Measurements from ENCODE around the gene ETNK1. TPM values are rescaled to one million over a fixed set of nuclear protein-coding genes. Genes with fewer than 3 reads are reported as not detected.

The ETNK1 gene
- total and polyA plus RNA-seq, 2 donors (not counting 1 experiment from before 2014, with no cell fraction given) = 19.4 to 106 TPM

DNA sequence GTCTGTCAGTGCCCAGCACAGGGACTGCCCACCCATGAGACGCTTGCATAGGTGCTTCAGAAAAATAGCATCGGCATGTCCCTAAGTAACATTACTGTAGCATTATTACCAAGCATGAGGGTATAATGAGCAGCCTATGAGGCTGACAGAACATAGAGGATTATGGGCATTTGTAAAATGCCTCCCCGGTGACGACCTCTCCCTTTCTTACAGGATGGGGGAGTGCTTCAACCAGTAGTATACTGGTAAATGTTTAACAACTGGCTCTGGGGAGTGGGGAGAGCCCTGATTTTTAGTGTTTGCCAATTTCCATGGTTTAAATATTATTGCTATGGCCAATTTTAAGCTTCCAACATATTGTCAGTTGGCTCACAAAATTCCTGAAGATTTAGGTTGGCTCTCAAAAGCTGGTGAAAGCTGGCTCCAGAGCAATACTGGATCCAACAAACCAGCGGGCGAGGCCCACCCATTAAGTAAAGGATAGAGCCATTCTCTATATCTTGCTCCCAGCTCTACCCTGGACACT lies 104.5 kb downstream of the ETNK1 start:
- no peaks in the 10 kb centered on the region for H3K36me3 ChIP-seq (replicated peaks in 1 of 2; ENCODE audit: control extremely low read depth in 1 of 2, control insufficient read depth in 1 of 2, extremely low read depth in 1 of 2, insufficient read depth in 2 of 2, low read length in 1 of 2)
- H3K4me1 ChIP-seq (ENCODE audit: control insufficient read depth in 2 of 2, insufficient read depth in 2 of 2, low read length in 2 of 2) = no peaks in the 10 kb centered on the region
- H2AFZ ChIP-seq (ENCODE audit: insufficient read depth, low read depth, low read length, poor library complexity, severe bottlenecking) = no peak overlapping the region
- no peak overlapping the region for H3K4me3 ChIP-seq (ENCODE audit: control extremely low read depth in 1 of 5, extremely low read depth in 1 of 5, insufficient read depth in 1 of 5, low read depth in 2 of 5, low read length in 4 of 5)
- no peaks in the 10 kb centered on the region for H3K9me3 ChIP-seq (ENCODE audit: control extremely low read depth in 1 of 3, control insufficient read depth in 2 of 3, insufficient read depth in 1 of 3, low read length in 2 of 3)
- no peak for TF ChIP-seq EZH2 (IDR thresholded peaks at IDR 0.05; ENCODE audit: borderline replicate concordance, insufficient read depth, low read depth, low read length, poor library complexity, severe bottlenecking)
- TF ChIP-seq, protein P1, sequence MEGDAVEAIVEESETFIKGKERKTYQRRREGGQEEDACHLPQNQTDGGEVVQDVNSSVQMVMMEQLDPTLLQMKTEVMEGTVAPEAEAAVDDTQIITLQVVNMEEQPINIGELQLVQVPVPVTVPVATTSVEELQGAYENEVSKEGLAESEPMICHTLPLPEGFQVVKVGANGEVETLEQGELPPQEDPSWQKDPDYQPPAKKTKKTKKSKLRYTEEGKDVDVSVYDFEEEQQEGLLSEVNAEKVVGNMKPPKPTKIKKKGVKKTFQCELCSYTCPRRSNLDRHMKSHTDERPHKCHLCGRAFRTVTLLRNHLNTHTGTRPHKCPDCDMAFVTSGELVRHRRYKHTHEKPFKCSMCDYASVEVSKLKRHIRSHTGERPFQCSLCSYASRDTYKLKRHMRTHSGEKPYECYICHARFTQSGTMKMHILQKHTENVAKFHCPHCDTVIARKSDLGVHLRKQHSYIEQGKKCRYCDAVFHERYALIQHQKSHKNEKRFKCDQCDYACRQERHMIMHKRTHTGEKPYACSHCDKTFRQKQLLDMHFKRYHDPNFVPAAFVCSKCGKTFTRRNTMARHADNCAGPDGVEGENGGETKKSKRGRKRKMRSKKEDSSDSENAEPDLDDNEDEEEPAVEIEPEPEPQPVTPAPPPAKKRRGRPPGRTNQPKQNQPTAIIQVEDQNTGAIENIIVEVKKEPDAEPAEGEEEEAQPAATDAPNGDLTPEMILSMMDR (IDR thresholded peaks at IDR 0.05) = no peak
- Mint-ChIP-seq H3K27ac (no peak overlapping the region), H3K9me3 (ENCODE audit: insufficient read depth) (no peaks in the 10 kb centered on the region), H3K27me3 (no peaks in the 10 kb centered on the region), H3K4me1 (no peaks in the 10 kb centered on the region), H3K4me3 (no peak overlapping the region)
- ATAC-seq (ENCODE audit: low read depth) (no peak), DNase-seq (no peak)
- ChIA-PET POLR2A (no interaction called here), CTCF (interaction anchor here (1.2 kb wide), 1 partner anchor 55 kb away, joined by 9 read pairs; no protein-coding TSS in a partner anchor)
- no peak overlapping the region for H3K9ac ChIP-seq (ENCODE audit: low read length)
- H3K27ac ChIP-seq (ENCODE audit: low read length in 2 of 2) = no peak overlapping the region
- intact Hi-C loops (cut with micrococcal nuclease) = no loop called here
- no peaks in the 10 kb centered on the region for H3K79me2 ChIP-seq (ENCODE audit: control insufficient read depth, insufficient read depth, low read length)
- H3K4me2 ChIP-seq (replicated peaks; ENCODE audit: low read depth, low read length, poor library complexity, severe bottlenecking) = no peak overlapping the region
- H4K20me1 ChIP-seq (ENCODE audit: control insufficient read depth, insufficient read depth, low read length, poor library complexity, severe bottlenecking) = no peaks in the 10 kb centered on the region
- H3K27me3 ChIP-seq (replicated peaks in 1 of 4; ENCODE audit: control extremely low read depth in 1 of 4, control insufficient read depth in 3 of 4, insufficient read depth in 4 of 4, low read length in 3 of 4) = no peaks in the 10 kb centered on the region
- 100% methylated on average over 1 of the region's 6 CpGs for WGBS (ENCODE audit: insufficient coverage)

DNA sequence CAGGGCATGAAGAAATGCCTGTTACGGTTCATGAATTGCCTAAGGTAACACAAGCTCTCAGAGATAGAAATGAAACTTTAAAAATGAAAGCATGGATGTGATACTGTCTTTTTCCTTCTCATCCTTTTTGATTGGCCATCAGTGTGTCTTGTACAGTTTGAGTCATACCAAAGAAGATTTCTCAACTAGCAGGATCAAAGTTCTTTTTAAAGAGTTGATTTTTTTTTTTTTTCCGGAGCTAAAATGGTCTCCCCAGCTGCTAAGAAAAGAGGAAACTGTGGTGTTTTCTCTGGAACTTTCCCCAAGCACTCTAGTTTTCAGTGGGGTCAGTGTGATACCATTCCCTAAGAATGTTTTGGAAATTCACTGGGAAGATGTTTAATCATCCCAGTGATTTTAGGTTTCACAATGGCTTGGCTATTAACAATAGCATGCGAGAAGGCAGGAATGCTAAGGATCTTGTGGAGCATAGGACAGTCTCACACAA lies 105.0 kb downstream of the ETNK1 start:
- Mint-ChIP-seq H3K9me3 (ENCODE audit: insufficient read depth) (no peaks in the 10 kb centered on the region), H3K27ac (no peak overlapping the region), H3K27me3 (no peaks in the 10 kb centered on the region), H3K4me1 (no peaks in the 10 kb centered on the region), H3K4me3 (no peak overlapping the region)
- no peaks in the 10 kb centered on the region for H3K4me1 ChIP-seq (ENCODE audit: control insufficient read depth in 2 of 2, insufficient read depth in 2 of 2, low read length in 2 of 2)
- H3K36me3 ChIP-seq (replicated peaks in 1 of 2; ENCODE audit: control extremely low read depth in 1 of 2, control insufficient read depth in 1 of 2, extremely low read depth in 1 of 2, insufficient read depth in 2 of 2, low read length in 1 of 2) = no peaks in the 10 kb centered on the region
- ChIA-PET POLR2A (no interaction called here), CTCF (interaction anchor here (1.2 kb wide), 1 partner anchor 56 kb away, joined by 9 read pairs; no protein-coding TSS in a partner anchor)
- TF ChIP-seq EZH2 (IDR thresholded peaks at IDR 0.05; ENCODE audit: borderline replicate concordance, insufficient read depth, low read depth, low read length, poor library complexity, severe bottlenecking) = no peak
- TF ChIP-seq, protein P1 (IDR thresholded peaks at IDR 0.05) = no peak
- no peak overlapping the region for H3K9ac ChIP-seq (ENCODE audit: low read length)
- H3K4me3 ChIP-seq (ENCODE audit: control extremely low read depth in 1 of 5, extremely low read depth in 1 of 5, insufficient read depth in 1 of 5, low read depth in 2 of 5, low read length in 4 of 5) = no peak overlapping the region
- no peaks in the 10 kb centered on the region for H3K27me3 ChIP-seq (replicated peaks in 1 of 4; ENCODE audit: control extremely low read depth in 1 of 4, control insufficient read depth in 3 of 4, insufficient read depth in 4 of 4, low read length in 3 of 4)
- DNase-seq (no peak), ATAC-seq (ENCODE audit: low read depth) (no peak)
- no peaks in the 10 kb centered on the region for H4K20me1 ChIP-seq (ENCODE audit: control insufficient read depth, insufficient read depth, low read length, poor library complexity, severe bottlenecking)
- no peak overlapping the region for H3K27ac ChIP-seq (ENCODE audit: low read length in 2 of 2)
- H3K4me2 ChIP-seq (replicated peaks; ENCODE audit: low read depth, low read length, poor library complexity, severe bottlenecking) = no peak overlapping the region
- intact Hi-C loops (cut with micrococcal nuclease) = no loop called here
- H3K9me3 ChIP-seq (ENCODE audit: control extremely low read depth in 1 of 3, control insufficient read depth in 2 of 3, insufficient read depth in 1 of 3, low read length in 2 of 3) = no peaks in the 10 kb centered on the region
- no peaks in the 10 kb centered on the region for H3K79me2 ChIP-seq (ENCODE audit: control insufficient read depth, insufficient read depth, low read length)
- H2AFZ ChIP-seq (ENCODE audit: insufficient read depth, low read depth, low read length, poor library complexity, severe bottlenecking) = no peak overlapping the region
- 100% methylated on average over 1 of the region's 3 CpGs for WGBS (ENCODE audit: insufficient coverage)
